GM12873 (cell line): ENCODE results near the gene CCNA2.

Experiments used
- CTCF ChIP-seq: IDR thresholded peaks from 2 replicates; pipeline ENCODE4 v1.5.1; 2012; ENCODE audit warnings: low read depth, mild to moderate bottlenecking, moderate library complexity, low read length, control low read depth; ENCODE audit not compliant: insufficient read depth; ENCODE audit errors: missing control alignments

Gene CCNA2

DNA sequence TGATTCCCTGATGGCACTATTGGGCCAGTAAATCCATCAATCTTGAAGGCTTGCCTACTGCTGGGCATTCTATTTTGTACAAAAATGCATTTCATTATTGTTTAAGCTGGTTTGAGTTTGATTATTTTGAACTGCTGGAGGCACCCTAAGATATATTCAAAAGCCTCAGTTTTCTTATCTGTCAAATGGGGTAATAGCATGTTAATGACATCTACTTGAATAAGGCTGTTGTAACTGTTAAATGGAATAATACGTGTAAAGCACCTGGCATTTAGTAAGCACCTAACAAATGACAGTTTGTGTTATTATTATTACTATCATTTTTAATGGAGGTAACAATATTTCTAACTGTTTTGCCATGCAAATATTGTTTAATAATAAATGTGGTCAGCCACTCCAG is 51.8 kb downstream of the CCNA2 start:
- no peak for TF ChIP-seq CTCF

GRCh38 chr4:121769341-121769740 is 54.3 kb downstream of the CCNA2 start:
- TF ChIP-seq CTCF = no peak

GRCh38 chr4:121767166-121767565 is 56.5 kb downstream of the CCNA2 start:
- TF ChIP-seq CTCF = no peak
